H1 (cell line): Measurements from ENCODE around the gene MLLT11. TPM values are rescaled to one million over a fixed set of nuclear protein-coding genes. Genes with fewer than 3 reads are reported as not detected.

Experiments
- ASH2L ChIP-seq: fragments of 200-600, 300-600 bp; sonication (generic); IDR thresholded peaks from one replicate; pipeline ENCODE4 v1.7.1; 2017; ENCODE audit warnings: low read length
- CBX5 ChIP-seq: fragments of 300-800, 300-1000 bp; sonication (generic); IDR thresholded peaks from 2 replicates; pipeline ENCODE4 v1.7.1; 2016; ENCODE audit warnings: antibody characterized with exemption, low read length, low read depth
- EP300 ChIP-seq, 2 experiments: IDR thresholded peaks; 1 replicate in 1 of 2; 2 replicates in 1 of 2; pipeline ENCODE4 v1.6.1; 2011 to 2012; ENCODE audit warnings: low read depth in 2 of 2, low read length in 2 of 2, mild to moderate bottlenecking in 2 of 2, borderline replicate concordance in 1 of 2, inconsistent platforms in 1 of 2, moderate library complexity in 1 of 2
- EZH2 ChIP-seq: fragments of 200-600 bp; sonication (generic); IDR thresholded peaks from 2 replicates; pipeline ENCODE4 v1.7.1; 2012; ENCODE audit warnings: low read depth, mild to moderate bottlenecking, moderate library complexity, low read length, inconsistent platforms; ENCODE audit not compliant: severe bottlenecking
- JUND ChIP-seq: IDR thresholded peaks from 2 replicates; pipeline ENCODE4 v1.6.1; 2011; ENCODE audit warnings: mild to moderate bottlenecking, improper control_type of control experiment, low read length
- KDM1A ChIP-seq: fragments of 200-600, 300-600 bp; sonication (generic); IDR thresholded peaks from 2 replicates; pipeline ENCODE4 v1.7.1; 2016; ENCODE audit warnings: mild to moderate bottlenecking, low read length, borderline replicate concordance
- KDM4A ChIP-seq: IDR thresholded peaks from one replicate; pipeline ENCODE4 v1.7.1; 2012; ENCODE audit warnings: low read depth, mild to moderate bottlenecking, moderate library complexity, low read length, inconsistent platforms; ENCODE audit not compliant: severe bottlenecking
- MAFK ChIP-seq: IDR thresholded peaks from 2 replicates; pipeline ENCODE4 v1.6.1; 2012; ENCODE audit warnings: low read depth, mild to moderate bottlenecking, improper control_type of control experiment, low read length
- MAX ChIP-seq: IDR thresholded peaks from 2 replicates; pipeline ENCODE4 v1.6.1; 2012; ENCODE audit warnings: inconsistent platforms
- PHF8 ChIP-seq: fragments of 200-600 bp; sonication (generic); conservative IDR thresholded peaks from 2 replicates; pipeline ENCODE4 v1.7.1; 2012; ENCODE audit warnings: low read depth, mild to moderate bottlenecking, inconsistent platforms, low read length, moderate library complexity
- POLR2A ChIP-seq, 2 experiments: IDR thresholded peaks; 1 replicate in 1 of 2; 2 replicates in 1 of 2; pipeline ENCODE4 v1.6.1; 2011; ENCODE audit warnings: low read depth in 2 of 2, low read length in 2 of 2, mild to moderate bottlenecking in 2 of 2; ENCODE audit errors: control extremely low read depth in 1 of 2
- RAD21 ChIP-seq, 2 experiments: IDR thresholded peaks in 1 of 2; conservative IDR thresholded peaks in 1 of 2; 2 replicates each; pipeline ENCODE4 v1.6.1; 2011; ENCODE audit warnings: low read depth in 2 of 2, low read length in 2 of 2, improper control_type of control experiment in 1 of 2, inconsistent platforms in 1 of 2, mild to moderate bottlenecking in 1 of 2, moderate library complexity in 1 of 2
- SAP30 ChIP-seq: fragments of 300-600 bp; sonication (generic); IDR thresholded peaks from 2 replicates; pipeline ENCODE4 v1.7.1; 2012; ENCODE audit warnings: low read length, moderate library complexity, mild to moderate bottlenecking, inconsistent platforms; ENCODE audit not compliant: insufficient read depth, insufficient replicate concordance
- SP1 ChIP-seq: IDR thresholded peaks from 2 replicates; pipeline ENCODE4 v1.6.1; 2011; ENCODE audit warnings: low read depth, low read length
- SP4 ChIP-seq: IDR thresholded peaks from 2 replicates; pipeline ENCODE4 v1.6.1; 2012; ENCODE audit warnings: low read length, inconsistent platforms
- TAF1 ChIP-seq: IDR thresholded peaks from 2 replicates; pipeline ENCODE4 v1.6.1; 2011; ENCODE audit warnings: mild to moderate bottlenecking, low read depth, low read length
- polyA plus RNA-seq, 7 experiments: library from polyadenylated mRNA; depleted of rRNA in 3 of 7; stranded (reverse) in 5 of 7; unstranded in 2 of 7; fragments of >200 nt in 5 of 7; fragments of 200-250 nt in 2 of 7; gene quantifications; 1 replicate in 5 of 7; 2 replicates in 1 of 7; 4 replicates in 1 of 7; pipeline versions ENCODE4 v1.2.1 to v1.2.3, GENCODE V29; 2011 to 2013; ENCODE audit warnings: missing spikeins in 2 of 7, mixed read lengths in 2 of 7
- total RNA-seq: library from RNA; stranded (reverse); fragmentation: NEBNext Ultra II Directional; extraction: Animal tissue kit (Norgen Biotek cat#: 25700); gene quantifications from 2 replicates; pipeline ENCODE4 v1.2.1, GENCODE V29; 2021
- TF ChIP-seq, protein P1 (sequence below), 3 experiments: IDR thresholded peaks; 1 replicate in 2 of 3; 2 replicates in 1 of 3; pipeline versions ENCODE4 v1.5.1 to v1.6.1; 2011; ENCODE audit warnings: low read length in 3 of 3, mild to moderate bottlenecking in 3 of 3, inconsistent platforms in 2 of 3, low read depth in 1 of 3, moderate library complexity in 1 of 3; ENCODE audit not compliant: insufficient read depth in 1 of 3; ENCODE audit errors: control extremely low read depth in 1 of 3
- TF ChIP-seq, protein P2 (sequence below): IDR thresholded peaks from 2 replicates; pipeline ENCODE4 v1.6.1; 2012; ENCODE audit warnings: low read length, inconsistent platforms

Gene MLLT11
- total and polyA plus RNA-seq, 2 of the 8 experiments (the other 6 are each of a cell fraction or from before 2014, with no cell fraction given) = 13.7 to 18.1 TPM

- 0 out of 2 replicates have a peak, but pooled peaks have one; percentile 7 for TF ChIP-seq JUND
- peak; percentile 58 for TF ChIP-seq SAP30
- TF ChIP-seq KDM4A = peak; percentile 75
- TF ChIP-seq, protein P1, sequence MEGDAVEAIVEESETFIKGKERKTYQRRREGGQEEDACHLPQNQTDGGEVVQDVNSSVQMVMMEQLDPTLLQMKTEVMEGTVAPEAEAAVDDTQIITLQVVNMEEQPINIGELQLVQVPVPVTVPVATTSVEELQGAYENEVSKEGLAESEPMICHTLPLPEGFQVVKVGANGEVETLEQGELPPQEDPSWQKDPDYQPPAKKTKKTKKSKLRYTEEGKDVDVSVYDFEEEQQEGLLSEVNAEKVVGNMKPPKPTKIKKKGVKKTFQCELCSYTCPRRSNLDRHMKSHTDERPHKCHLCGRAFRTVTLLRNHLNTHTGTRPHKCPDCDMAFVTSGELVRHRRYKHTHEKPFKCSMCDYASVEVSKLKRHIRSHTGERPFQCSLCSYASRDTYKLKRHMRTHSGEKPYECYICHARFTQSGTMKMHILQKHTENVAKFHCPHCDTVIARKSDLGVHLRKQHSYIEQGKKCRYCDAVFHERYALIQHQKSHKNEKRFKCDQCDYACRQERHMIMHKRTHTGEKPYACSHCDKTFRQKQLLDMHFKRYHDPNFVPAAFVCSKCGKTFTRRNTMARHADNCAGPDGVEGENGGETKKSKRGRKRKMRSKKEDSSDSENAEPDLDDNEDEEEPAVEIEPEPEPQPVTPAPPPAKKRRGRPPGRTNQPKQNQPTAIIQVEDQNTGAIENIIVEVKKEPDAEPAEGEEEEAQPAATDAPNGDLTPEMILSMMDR (IDR thresholded peaks at IDR 0.05; ENCODE audit: control extremely low read depth in 1 of 3, insufficient read depth in 1 of 3, low read depth in 1 of 3, low read length in 3 of 3) = peak; percentile 80 to 90 (median 83)
- peak; percentile 7; the same call in 1 of the 2 replicates for TF ChIP-seq MAX
- peak; percentile 82 for TF ChIP-seq PHF8
- peak; percentile 100 for TF ChIP-seq ASH2L
- peak; percentile 74 to 78; a peak in 1 of 3 replicates for TF ChIP-seq POLR2A (IDR thresholded peaks at IDR 0.05; ENCODE audit: control extremely low read depth in 1 of 2, low read depth in 2 of 2, low read length in 2 of 2)
- TF ChIP-seq MAFK = no peak
- peak; percentile 61 to 63 for TF ChIP-seq RAD21 (IDR thresholded peaks at IDR 0.05 in 1 of 2, conservative IDR thresholded peaks at IDR 0.05 in 1 of 2; ENCODE audit: low read depth in 2 of 2, low read length in 2 of 2)
- TF ChIP-seq, protein P2, sequence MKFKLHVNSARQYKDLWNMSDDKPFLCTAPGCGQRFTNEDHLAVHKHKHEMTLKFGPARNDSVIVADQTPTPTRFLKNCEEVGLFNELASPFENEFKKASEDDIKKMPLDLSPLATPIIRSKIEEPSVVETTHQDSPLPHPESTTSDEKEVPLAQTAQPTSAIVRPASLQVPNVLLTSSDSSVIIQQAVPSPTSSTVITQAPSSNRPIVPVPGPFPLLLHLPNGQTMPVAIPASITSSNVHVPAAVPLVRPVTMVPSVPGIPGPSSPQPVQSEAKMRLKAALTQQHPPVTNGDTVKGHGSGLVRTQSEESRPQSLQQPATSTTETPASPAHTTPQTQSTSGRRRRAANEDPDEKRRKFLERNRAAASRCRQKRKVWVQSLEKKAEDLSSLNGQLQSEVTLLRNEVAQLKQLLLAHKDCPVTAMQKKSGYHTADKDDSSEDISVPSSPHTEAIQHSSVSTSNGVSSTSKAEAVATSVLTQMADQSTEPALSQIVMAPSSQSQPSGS = peak; percentile 55; the same call in 1 of the 2 replicates
- no peak for TF ChIP-seq CBX5
- TF ChIP-seq EZH2 = no peak
- TF ChIP-seq TAF1 = no peak; the same call in none of the 2 replicates
- peak; percentile 72; the same call in 1 of the 2 replicates for TF ChIP-seq SP4
- TF ChIP-seq SP1 = peak; percentile 53; the same call in 1 of the 2 replicates
- TF ChIP-seq KDM1A = peak; percentile 40; the same call in 1 of the 2 replicates
- TF ChIP-seq EP300 (IDR thresholded peaks at IDR 0.05; ENCODE audit: borderline replicate concordance in 1 of 2, low read depth in 2 of 2, low read length in 2 of 2) = 0 out of 3 replicates have a peak, but pooled peaks of 1 of the 2 experiments have one; percentile 19
Measured at GRCh38 chr1:151070474-151071276, 10.5 kb downstream of the MLLT11 start, which contains the start of gene GABPB2 (continued).
